Fibroblast of the conjunctiva (primary cell): Measurements from ENCODE around the gene AHR.
"Not testable (repeated sequence)": the region's sequence is repeated elsewhere in the genome, so short reads cannot be mapped to it uniquely, and the experiment has no call there.

Source experiments
- DNase-seq: peaks from one replicate; pipeline ENCODE4 v3.0.0-alpha.2; 2010; ENCODE audit warnings: low read depth

AHR gene

DNA sequence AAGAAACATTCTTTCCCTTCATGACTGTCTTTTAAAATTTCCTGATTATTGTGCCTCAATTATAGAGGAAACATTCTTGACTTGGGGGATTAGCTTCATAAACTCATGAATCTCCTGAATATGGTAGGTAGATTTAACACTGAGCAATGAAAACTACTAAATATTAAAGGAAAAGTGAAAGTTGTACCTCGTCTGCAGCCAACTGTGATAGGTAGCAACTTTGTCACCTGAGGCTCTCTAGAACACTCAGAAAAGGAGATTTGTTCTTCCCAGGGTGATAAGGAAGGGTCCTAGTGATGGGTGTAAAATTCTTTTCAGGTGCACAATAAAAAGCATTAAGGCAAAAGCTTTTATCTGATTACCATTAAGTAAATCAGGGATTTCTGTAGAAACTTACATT, 78.1 kb downstream of the AHR start:
- DNase-seq, result no peak

DNA sequence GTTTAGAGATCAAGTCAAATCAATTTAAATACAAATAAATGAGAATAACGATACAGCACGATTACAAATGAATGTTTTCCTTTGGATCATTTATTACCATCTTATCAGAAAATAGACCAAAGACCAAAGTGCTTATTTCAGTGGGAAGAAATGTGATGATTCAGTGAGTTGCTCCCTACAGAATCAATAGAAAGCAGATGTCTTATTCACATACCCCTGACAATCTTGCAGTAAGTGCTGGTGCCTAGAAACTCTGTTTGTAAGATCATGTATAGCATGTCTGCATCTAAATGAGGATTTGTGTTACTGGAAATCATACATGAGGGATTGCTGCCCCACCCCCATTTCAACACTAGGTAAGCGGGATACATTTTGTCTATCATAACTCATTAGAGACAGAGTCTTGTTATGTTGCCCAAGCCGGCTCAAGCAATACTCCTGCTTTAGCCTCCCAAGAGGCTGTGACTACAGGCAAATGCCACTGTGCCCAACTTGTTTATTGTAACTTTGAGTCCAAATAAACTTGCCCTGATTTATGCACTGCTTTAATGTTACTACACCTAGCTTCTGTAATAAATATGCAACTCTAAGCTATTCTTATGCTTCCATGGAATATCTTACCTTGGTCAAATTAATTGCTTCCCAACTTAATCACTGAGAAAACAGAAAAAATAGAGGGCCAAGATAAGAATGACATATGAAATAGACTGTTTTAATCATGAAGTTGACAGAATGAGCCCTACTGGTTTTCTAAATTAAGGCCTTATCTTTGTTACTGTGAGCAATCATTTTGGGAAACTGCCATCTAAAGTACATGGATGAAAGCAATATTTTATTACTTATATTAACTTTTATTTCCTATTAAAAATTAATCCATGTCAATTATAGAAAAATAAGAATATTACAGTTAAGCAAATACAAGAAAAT, 82.5 kb downstream of the AHR start:
- peak; percentile 64 for DNase-seq

DNA sequence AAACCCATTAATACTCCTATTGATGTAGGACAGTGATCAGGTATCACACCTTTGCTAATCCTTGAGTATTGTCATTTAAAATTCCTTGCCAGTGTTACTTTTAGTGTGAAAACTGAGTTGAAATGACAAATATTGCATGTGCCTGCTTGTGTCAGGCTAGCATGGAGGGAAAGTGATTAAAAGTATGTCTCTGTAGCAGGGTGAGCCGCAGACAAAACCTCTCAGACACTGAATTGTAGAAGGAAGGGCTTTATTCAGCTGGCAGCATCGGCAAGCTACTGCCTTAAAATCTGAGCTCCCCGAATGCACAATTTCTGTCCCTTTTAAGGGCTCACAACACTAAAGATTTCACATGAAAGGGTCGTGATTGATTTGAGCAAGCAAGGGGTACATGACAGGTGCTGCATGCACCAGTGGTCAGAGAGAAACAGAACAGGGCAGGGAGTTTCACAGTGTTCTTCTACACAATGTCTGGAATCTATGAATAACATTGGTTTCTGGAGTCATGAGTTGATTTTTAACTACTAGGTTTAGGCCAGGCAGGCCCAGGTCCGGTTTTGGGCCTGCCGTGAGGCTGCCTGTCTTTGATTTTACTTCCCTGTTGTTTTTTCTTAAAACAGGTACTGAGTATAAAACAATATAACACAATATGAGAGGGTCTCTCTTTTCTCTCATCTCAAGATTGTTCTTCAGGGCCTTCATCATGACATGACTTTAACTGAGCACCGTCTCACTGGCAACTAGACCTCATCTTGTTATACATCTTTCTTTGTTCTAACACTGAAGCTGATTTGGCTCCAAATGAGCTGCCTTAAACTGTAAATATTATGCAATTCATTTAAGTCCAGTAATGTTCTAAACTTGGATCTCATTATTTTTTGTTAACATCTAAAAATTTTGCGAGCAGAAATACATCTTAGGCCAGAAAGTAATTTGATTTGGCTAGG, 84.2 kb downstream of the AHR start:
- not testable (repeated sequence) for DNase-seq

DNA sequence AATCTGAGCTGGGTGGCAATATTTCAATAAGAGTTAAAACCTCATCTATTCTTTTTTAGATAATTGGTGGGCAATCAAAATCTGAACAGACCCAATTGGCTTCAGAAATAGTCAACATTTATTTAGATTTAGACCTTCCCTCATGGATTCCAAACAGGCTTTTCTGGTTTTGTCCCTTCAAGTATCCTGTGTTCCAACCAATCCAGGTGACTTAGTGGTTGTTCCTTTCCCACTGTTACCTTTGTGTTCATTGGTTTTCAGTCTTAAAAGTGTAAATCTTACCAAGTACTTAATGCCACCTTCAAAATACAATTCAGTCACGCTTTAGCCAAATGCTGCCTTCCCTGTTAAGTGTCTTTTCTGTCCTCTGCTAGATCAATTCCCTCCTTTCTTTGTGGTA, 85.9 kb downstream of the AHR start:
- no peak for DNase-seq

DNA sequence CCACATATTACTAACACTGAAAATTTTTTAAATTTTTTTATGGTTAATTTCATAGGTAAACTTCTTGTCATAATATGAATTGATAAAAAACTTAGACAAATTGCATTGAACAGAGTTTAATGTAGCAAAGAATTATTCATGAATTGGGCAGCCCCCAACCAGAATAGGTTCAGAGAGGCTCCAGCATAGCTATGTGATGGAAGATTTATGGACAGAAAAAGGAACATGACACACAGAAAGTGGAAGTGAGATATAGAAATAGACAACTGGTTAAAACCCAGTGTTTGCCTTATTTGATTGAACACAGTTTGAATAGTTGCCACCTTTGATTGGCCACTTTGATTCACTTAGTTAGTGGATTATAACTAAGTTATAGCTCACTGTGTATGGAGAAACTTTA, 87.2 kb downstream of the AHR start:
- no peak for DNase-seq

DNA sequence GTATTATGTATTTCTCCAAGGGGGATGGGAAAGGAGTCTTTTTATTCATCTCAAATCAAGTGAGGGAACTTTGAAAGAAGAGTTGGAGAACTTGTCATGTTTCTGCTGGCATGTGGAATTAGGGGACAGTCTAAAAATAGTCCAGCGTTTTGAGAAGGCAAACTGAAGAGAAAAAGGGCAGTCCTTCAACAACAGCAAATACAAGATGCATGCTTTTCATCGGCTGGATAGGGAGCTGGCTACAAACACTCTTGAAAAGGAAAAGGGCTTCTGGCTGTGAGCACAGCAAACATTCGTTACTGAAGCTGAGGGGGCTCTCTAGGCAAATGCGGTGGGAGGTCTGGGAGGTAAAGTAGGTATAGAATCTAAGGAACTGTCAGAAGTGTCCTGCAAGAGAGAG, 91.9 kb downstream of the AHR start:
- no peak for DNase-seq

DNA sequence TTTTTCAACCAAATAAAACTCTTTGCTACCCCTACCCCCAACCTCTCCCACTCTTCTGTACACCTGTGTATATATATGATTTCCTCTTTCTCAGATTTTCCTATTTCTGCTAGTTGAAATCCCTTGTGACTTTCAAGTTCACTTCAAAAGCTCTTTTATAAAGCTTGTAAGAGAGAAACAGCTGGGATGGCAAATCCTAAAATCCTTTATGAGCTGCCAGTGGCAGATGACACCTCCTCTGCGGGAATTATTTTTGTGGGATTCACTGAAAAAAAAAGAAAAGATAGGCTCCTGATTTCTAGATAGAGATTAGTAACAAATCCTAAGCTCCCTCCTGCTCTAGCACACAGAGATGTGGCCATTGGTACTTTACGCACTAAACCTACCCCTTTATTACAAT, 92.9 kb downstream of the AHR start:
- DNase-seq, result no peak

DNA sequence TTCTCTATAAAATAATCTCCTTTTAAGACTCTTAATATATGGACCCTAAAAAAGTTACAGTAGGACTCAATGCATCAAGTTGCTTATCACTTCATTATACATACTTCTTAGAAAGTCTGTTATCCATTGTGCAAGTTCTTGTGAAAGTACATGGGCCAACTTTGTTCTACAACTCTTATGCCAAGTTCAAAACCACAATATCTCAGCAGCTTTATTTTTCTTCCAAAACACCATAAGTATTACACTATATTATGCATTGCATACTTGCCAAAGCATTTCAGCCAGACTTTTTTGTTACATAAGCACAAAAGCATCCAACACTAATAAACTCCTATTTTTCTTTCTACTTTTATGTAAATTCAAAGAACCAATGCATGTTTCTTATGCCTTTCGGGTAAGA, 94.4 kb downstream of the AHR start:
- peak; percentile 82 for DNase-seq

DNA sequence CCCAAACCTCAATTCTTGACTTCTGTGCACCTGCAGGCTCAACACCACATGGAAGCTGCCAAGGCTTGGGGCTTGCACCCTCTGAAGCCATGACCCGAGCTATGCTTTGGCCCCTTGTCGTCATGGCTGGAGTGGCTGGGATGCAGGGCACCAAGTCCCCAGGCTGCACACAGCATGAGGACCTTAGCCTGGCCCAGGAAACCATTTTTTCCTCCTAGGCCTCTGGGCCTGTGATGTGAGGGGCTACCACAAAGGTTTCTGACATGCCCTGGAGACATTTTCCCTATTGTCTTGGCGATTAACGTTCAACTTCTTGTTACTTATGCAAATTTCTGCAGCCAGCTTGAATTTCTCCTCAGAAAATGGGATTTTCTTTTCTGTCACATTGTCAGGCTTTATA, 96.1 kb downstream of the AHR start:
- not testable (repeated sequence) for DNase-seq
